ENCODE data around the gene RHD.
"Not testable (repeated sequence)": the region's sequence is repeated elsewhere in the genome, so short reads cannot be mapped to it uniquely, and the experiment has no call there.

The RHD gene

DNA sequence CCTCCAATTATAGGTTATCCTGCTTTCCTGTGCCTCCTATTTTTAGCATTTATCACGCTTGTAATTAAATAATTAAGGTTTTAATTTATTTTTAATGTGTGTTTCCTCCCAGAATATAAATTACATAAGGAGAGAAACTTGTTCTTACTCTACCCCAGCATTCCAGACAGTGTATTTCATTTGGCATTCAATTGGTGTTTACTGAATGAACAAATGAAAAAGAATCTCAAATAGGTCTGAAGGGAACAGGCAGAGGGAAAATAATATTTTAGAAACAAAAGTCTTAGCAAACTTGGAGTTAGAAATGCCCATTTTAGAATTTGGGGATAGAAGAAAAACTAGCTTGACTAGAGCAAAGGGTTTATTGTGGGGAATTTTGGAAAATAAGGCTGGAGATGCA lies 15.1 kb upstream of the RHD start:
- no peak for DNase-seq (ENCODE audit: low read depth, low spot score)

DNA sequence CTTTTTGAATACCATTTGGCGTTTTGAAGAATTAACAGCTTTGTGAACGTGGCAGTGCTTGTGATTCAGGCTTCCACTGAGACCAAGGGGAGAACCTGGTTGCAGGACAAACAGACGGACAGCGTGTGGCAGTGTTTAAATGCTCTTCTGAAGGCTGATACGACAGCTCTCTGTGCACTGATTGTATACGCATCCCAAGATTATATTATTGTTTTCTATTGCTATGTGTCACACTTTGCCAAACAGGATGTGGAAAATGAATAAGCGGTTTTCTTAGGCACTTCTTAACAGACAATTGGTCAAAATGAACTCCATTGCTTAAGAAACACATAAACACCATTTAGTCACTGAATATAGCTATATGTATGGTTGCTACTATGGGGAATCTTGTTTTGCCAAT lies 12.5 kb upstream of the RHD start:
- not testable (repeated sequence) for DNase-seq (ENCODE audit: low read depth, low spot score)

DNA sequence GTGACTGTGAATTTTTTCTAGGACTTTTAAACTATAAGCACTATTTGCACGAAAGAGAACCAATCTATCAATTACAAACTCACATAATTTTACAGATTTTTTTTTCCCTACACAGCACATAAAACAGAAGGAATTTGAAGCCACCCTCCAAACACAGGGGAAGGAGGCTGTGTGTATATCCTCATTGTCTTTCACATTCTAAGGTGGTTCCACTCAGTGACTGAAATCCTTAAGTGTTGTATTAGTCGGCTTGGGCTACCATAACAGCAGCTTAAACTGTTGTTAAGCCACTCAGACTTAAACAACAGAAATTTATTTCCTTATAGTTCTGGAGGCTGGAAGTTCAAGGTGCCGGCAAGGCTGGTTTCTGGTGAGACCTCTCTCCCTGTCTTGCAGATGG lies 12.0 kb upstream of the RHD start:
- not testable (repeated sequence) for DNase-seq (ENCODE audit: low read depth, low spot score)

DNA sequence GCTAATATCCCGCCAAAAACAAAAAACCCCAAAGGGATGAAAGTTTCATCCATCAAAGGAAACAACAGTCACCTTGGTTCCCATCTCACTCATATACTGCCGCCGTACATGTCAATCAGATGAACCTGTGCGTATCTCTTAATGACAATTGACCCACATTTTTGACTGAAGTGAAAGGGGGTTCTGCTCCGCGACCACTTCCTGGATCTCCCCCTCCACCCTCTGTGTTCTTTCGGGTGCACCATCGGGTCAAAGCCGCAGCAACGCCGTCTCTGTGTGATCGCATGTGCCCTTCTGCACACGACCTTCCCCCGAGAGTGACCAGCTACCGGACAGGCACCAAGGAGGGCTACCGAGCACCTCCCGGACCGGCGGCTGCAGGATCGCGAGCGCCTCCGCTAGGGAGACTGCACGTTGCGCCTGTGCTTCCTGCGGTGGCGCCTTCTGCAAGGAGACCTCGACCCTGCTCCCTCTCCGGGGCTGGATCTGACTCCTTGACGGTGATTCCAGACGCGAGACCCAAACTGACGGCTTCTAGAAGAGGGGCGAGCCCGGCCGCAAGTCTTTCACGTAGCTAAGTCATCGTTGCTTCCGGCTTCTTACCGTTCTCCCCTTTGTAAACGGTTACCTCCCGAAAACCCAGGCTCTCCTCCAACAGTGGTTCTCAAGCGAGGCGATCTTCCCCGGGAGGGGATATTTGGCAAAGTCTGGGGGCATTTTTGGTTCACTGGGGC lies 5.6 kb upstream of the RHD start:
- DNase-seq (ENCODE audit: low read depth, low spot score) = not testable (repeated sequence)

DNA sequence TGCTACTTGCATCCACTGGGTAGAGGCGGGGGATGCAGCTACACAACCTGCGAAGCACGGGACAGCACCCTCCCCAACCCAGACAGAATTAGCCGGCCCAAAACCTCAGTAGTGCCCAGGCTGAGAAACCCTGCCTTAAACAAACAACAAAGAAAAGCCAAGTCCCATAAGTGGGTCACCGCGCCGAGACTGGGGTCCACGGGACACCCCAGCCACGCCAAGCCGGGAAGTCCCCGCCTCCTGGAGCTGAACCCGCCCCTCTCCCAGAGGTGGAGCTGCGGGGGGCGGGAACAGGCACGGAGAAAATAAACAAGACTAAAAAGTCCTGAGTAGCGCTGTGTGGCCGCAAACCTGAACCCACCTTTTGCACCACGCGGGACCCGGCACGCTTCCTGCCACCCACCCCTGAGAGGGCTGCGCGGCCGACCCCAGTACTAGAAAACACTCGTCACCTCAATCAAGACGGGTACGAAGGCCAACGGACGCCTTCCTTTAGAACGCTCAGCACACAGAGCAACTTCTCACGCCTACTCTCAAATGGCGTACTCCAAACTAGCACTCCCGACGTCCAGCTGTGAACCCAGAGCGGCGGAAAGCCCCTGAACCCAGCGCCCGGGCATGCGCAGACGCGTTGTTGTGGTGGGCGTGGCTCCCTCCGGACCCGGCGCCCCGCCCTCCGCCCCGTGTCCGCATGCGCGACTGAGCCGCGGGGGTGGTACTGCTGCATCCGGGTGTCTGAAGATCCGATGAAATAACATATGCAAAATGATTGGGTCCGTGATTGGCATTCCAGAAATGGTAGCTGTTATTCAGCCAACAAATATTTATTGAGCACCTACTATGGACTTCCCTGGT lies 4.8 kb upstream of the RHD start:
- not testable (repeated sequence) for DNase-seq (ENCODE audit: low read depth, low spot score)

DNA sequence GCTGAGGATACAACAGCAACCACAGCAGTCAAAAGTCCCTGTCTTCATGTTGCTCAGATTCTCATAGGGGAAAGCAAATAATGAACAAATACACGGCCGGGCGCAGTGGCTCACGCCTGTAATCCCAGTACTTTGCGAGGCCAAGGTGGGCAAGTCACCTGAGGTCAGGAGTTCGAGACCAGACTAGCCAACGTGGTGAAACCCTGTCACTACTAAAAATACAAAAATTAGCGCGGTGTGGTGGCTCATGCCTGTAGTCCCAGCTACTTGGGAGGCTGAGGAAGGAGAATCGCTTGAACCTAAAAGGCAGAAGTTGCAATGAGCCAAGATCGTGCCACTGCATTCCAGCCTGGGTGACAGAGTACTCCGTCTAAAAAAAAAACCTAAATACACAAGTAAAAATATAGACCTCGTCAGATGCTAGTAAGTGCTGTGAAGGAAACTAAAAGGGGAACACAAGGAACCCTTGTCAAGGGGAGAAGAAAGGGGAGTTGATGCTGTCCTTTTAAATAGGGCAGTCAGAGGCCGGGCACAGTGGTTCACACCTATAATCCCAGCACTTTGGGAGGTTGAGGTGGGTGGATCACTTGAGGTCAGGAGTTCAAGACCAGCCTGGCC lies 4.1 kb upstream of the RHD start:
- DNase-seq (ENCODE audit: low read depth, low spot score) = not testable (repeated sequence)

DNA sequence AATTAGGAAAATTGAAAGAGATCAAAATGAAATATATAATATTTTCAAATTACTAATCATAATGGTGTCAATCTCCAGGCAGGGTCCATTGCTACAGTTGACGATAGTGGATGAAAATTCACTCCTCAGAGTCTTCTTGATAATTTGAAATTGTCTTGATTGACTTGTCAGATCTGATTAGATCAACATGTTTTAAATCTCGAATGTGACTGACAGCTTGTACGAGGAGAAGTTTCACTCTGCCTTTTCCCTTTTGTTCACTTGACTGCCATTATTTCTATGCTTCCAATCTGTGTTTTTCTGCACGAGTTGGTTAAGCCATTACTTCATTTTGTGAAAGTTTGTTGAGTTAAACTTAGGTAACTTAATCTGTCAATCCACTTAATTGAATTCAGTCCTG lies 3.3 kb downstream of the RHD start:
- not testable (repeated sequence) for DNase-seq (ENCODE audit: low read depth, low spot score)

DNA sequence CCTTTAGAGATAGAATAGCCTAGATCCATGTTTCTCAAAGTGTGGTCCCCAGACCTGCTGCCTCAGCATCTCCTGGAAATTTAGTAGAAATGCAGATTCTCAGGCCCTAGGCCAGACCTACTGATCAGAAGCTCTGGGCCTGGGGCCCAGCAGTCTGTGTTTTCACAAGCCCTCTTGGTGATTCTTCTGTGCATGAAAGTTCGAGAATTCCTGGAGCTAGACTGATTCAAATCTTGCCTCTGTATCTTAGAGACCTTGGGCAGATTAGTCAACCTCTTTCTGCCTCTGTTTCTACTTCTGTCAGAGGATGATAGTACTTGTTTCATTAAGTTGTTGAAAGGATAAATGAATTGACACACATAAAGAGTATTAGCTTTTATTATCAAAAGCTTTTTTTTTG lies 5.0 kb downstream of the RHD start:
- not testable (repeated sequence) for DNase-seq (ENCODE audit: low read depth, low spot score)

DNA sequence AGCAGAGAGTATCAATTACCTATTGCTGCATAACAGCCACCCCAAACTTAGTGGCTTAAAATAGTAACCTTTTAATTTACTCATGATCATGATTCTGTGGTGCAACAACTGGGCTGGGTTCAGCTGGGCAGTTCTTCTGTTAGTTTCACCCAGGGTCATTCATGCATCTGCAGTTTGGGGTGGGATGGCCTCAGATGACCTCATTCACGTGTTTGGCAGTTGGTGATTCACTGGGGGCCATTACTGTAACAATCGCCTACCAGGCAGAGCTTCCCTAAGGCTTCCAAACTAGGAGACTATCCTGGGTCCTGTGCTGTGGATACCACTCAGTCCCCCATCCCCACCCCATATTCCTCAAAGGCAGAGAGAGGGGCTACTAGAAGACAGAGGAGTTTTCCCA lies 6.0 kb downstream of the RHD start:
- not testable (repeated sequence) for DNase-seq (ENCODE audit: low read depth, low spot score)

DNA sequence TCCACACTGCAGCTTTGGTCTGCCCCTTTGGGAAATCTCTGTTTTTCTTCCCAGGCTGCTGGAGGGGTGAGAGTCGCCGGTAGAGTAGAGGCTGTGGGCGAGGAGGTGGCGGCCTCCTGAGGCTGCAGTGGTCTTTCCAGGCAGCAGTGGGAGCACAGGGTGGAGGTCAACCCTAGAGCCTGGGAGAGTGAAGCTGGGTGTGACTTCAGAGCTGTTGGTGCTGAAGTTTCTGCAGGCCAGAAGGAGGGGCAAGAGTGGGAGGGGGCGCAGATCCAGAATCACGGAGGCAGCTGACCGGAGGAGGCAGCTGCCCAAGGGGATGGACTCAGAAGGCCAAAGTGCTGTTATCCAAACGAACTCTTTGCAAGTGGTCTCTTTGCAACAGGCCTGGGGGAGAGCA lies 6.5 kb downstream of the RHD start:
- not testable (repeated sequence) for DNase-seq (ENCODE audit: low read depth, low spot score)

DNA sequence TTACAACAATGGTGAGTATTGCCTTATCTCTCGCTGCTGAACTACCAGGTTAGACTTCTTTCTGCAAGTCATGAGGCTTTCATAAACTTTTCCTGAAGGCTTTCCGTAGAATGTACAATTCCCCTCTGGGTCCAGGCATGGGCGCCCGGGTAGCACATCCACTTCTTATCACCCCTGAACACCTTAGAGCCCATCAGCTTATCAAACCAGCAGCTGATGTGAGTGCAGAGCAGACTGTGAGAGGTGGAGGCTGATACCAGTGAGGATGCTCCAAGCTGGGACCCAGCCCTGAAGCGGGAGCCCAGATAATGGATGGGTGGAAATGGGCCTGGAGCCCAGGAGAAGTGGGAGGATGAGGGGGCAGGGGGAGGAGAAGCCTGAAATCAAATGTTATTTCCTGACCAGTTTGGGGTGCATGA lies 7.4 kb downstream of the RHD start:
- not testable (repeated sequence) for DNase-seq (ENCODE audit: low read depth, low spot score)

DNA sequence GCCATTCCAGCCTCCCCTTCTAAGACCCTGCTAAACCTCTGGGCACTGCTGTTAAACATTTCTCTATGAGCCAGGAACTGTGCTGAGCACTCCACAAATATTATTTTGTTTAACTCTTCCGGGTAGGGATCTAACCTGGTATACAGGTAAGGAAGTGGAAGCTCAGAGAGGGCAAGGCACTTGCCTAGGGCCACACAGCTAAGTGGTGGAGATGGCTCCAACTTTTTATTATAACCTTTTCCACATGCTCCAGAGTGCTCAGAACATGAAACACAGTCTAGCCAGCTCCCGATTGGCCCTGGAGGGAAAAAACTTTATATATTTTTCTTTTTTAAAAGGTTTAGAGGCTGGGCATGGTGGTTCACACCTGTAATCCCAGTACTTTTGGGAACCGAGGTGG lies 13.6 kb downstream of the RHD start:
- not testable (repeated sequence) for DNase-seq (ENCODE audit: low read depth, low spot score)

DNA sequence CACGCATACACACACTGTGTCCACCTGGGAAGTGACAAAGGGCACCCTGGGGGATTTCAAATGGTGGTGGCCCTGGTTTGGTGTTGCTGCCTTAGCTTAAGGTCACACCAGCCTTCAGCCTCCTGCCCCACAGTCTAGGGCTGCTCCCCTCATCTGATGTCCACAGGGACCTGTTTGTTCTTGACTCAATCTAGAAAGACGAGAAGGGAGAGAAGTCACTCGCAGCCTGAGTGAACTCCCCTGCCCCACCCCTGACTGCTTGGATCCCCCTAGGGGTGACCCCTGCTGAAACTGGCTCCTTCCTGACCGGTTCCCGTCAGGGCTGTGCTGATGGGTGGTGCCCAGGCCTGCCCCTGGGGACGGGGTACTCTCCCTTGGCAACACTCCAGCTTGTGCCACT lies 14.9 kb downstream of the RHD start:
- not testable (repeated sequence) for DNase-seq (ENCODE audit: low read depth, low spot score)

DNA sequence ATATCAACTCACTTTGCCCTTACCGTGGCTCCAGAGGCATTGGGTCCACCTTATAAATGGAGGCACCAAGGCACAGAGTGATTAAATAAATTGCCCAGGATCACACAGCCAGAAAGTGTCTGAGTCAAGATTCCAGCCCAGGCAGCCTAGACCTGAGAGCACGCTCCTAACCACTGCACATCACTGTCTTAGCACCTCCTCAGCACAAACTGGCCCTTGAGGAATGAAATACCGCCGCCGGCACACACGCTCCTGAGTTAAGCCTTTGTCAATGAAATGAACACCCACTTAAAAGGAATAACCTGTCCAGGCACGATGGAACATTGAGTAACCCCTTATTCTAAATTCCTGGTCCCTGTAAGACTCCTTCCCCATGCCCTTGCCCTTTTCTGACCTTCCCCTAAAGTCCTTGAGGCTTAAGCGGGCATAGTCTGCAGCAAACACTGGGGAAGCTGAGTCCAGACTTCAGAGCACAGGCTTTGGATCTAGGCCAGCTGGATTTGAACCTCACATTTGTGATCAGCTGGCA lies 16.3 kb downstream of the RHD start:
- not testable (repeated sequence) for DNase-seq (ENCODE audit: low read depth, low spot score)

DNA sequence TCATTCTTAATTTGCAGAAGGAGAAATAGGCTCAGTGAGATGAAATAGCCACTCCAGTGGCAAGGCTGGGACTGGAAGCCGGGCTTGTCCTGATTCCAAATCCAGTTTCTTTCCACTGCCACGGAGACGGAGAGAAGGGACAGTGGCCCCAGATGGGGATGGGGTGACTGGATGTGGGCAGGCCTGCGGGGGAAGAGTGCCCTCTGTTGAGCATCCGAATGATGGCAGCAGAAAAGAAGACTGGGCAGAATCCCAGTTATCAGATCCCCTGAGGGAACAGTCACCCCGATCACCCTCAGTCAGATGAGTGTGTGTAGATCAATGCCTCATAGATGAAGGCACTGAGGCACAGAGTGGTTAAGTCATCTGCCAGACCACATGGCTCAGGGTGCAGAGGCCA lies 17.7 kb downstream of the RHD start:
- DNase-seq (ENCODE audit: low read depth, low spot score) = not testable (repeated sequence)

DNA sequence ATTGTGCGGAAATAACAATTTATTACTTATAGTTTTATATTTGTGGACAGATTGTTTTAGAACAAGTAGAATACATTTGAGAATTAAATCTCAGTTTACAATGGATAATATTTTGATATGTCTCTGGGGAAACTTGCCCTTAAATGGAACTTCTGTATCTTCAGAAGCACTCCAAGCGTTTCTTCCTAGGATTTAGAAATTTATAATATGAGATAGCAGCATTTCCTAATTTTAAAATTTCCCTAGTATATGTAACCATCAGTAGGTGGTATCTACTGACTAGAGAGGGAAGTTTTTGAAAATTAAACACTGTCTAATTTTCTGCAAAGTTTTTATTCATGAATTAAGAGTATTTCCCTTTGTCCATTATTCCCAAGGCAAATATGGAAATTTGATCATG lies 21.1 kb downstream of the RHD start:
- not testable (repeated sequence) for DNase-seq (ENCODE audit: low read depth, low spot score)

DNA sequence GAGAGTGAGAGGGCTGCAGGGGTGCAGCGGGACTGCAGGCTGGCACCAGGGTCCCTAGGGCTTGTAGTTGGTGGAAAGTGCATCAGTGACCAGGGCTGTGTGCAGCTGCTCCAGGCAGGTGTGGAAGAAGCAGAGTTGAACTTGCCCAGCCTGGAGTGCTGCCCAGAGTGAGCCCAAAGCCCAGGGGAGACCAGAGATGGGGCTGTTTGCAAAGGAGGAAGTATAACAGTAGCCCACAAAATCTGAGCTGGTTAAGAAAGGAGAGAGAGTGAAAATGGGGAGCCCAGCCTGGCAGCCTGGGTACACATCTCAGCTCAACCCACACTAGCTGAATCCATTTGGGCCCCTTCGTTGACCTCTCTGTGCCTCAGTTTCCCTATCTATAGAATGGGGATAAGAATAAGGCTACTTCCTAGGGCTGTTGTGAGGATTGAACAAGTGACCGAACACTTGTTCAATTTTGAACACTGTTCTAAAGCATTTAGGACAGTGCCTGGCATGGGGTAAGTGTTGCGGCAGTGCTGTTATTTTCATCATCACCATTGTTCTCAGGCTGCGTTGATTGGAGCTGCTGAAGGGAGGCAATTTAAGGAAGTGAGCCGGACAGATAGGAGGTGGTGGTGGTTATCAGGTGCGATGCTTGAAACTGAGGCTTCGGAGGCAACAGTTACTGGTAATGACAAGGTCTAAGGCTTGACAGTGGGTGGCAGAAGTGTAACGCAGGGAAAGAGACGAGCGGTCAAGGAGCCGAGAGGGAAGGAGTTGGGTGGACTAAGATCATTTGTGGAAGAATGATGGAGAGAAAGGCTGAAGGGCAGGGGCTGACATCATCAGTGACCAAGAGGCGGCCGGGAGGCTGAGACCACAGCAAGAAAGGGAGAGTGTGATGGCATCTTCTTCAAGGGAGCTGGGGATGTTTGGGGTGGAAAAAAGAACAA lies 22.8 kb downstream of the RHD start:
- not testable (repeated sequence) for DNase-seq (ENCODE audit: low read depth, low spot score)

DNA sequence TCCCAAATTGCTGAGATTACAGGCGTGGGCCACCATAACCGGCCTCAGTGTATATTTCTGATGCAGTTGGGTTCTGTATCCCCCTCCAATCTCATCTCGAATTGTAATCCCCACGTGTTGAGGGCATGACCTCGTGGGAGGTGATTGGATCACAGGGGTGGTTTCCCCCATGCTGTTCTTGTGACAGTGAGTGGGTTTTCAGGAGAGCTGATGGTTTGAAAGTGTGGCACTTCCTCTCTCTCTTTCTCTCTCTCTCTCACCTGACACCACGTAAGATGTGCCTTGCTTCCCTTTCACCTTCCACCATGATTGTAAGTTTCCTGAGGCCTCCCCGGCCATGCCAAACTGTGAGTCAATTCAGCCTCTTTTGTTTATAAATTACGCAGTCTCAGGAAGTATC lies 24.2 kb downstream of the RHD start:
- DNase-seq (ENCODE audit: low read depth, low spot score) = not testable (repeated sequence)

DNA sequence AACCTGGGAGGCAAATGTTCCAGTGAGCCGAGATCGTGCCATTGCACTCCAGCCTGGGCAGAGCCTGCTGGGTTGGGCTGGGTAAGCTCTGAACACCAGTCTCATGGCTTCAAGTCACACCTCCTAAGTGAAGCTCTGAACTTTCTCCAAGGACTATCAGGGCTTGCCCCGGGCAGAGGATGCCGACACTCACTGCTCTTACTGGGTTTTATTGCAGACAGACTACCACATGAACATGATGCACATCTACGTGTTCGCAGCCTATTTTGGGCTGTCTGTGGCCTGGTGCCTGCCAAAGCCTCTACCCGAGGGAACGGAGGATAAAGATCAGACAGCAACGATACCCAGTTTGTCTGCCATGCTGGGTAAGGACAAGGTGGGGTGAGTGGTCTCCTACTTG lies 28.4 kb downstream of the RHD start:
- DNase-seq (ENCODE audit: low read depth, low spot score) = not testable (repeated sequence)

DNA sequence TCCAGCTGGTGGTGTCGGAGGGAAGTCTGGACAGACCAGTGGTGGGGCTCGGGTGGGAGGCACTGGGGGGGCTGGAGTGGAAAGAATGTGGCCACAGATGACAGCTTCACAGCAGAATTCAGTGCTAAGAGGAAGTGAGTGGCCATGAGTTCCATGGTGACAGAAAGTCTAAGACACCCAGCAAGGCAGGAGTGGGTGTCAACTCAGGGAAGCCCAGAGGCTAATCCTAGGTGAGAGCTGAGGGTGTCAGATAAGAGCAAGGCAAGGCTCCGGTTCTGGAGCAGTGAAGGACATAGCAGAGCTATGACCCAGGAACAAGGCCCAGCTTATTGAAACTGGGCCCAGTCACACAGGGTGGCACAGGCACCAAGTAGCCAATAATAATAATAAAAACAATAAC lies 30.0 kb downstream of the RHD start:
- not testable (repeated sequence) for DNase-seq (ENCODE audit: low read depth, low spot score)

DNA sequence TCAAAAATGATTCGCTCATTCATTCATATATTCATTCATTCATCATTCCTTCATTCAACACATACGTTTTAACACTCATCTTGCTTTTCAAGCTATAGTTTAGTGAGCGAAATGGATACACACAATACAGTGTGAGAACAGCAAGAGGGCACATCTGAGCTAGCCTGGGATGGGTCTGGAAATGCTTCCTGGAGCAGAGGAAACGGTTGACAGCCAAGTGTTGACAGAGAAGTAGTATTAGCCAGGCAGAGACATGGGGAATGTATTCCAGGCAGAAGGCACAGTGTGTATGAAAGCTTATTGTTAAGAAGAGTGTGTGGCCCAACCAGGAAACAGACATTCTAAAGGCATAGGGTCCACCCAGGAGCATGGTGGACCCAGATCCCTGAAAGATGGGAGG lies 32.6 kb downstream of the RHD start:
- not testable (repeated sequence) for DNase-seq (ENCODE audit: low read depth, low spot score)

Data from iPS DF 19.7 (cell line).